D341Med (cell line): ENCODE measurements around the gene TMIGD1.

Source experiments
- DNase-seq: peaks from one replicate; pipeline ENCODE4 v3.0.0; 2012; ENCODE audit warnings: low spot score

The TMIGD1 gene

DNA sequence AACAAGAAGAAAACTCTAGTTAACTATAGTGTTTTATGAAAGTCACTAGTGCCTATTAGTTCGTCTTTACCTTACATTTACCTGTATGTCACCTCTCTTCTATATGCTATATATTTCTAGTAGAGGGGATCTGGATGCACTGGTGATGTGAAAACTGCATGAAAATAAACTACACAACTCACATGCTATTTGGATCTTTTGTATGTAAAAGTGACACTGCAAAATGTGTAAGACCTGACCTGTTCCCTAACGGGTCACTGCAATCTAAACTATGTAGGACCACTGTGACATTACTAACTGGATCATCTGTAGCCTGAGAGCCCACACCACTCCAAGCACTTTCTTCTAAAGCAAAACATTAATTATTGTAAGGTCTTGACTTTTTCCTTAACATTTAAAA, 43.8 kb downstream of the TMIGD1 start:
- DNase-seq: no peak

DNA sequence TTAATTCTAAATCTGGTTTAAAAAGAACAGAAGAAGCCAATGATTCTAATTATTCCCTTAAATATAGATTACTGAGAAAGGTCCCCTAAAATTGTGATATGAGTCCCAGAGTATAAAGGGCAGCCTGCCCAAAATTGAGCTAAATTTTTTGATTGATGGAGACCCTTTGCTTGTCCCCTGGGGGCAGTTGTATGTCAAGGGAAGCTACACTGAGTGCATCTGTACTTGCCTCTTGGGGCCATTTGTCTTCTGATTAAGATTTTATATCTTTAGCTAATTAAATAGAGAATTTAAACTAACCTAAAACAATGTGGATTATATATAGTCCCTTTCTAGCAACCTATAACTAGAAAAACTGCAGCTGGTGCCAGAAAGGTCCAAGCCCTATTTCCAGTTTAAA, 54.7 kb downstream of the TMIGD1 start:
- no peak for DNase-seq

DNA sequence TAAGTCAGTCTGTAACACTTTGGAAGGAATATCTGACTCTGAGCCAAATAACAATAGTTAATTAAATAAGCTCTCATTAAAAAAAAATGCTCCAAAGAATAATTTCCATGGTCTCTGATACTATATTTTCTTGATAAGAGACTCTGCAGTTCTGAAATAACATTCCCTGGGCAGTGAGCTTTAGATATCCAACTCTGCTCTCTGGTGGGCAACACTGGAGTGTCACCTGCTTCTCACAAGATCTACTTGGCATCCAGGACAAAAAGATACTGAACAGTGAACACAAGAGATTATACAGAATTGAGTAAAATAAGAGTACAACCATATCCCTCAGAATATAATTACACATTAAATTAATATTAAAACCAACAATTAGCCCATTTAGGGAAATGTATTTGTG, 55.8 kb downstream of the TMIGD1 start:
- DNase-seq: peak; percentile 65

DNA sequence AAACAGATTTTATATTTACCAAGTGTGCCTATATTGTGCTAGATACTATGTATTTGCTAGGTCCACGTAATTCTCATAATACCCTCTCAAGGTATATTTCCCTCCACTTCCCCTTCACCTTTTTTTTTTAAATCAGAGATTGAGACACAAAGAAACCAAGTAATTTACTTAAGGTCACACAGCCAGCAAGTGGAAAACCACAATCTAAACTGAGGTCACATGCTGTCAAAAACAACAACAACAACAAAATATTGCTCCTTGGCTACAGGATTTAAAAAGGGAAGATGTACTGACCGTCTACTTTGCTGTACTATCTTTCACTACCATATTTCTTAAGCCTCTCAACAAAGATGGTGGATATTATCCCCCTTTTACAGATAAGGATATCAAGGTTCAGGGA, 57.9 kb downstream of the TMIGD1 start:
- DNase-seq: no peak

DNA sequence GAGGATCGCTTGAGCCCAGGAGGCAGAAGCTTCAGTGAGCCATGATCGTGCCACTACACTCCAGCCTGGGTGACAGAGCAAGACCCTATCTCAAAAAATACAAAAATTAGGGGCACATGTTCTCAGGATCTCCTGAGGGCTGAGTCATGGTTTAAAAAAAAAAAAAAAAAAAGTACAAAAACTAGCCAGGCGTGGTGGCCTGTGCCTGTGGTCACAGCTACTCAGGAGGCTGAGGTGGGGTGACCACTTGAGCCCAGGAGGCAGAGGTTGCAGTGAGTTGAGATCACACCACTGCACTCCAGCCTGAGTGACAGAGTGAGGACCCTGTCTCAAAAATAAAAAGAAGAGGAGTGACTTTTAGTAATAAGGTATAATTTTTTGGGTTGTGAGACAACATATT, 59.0 kb downstream of the TMIGD1 start:
- no peak for DNase-seq

DNA sequence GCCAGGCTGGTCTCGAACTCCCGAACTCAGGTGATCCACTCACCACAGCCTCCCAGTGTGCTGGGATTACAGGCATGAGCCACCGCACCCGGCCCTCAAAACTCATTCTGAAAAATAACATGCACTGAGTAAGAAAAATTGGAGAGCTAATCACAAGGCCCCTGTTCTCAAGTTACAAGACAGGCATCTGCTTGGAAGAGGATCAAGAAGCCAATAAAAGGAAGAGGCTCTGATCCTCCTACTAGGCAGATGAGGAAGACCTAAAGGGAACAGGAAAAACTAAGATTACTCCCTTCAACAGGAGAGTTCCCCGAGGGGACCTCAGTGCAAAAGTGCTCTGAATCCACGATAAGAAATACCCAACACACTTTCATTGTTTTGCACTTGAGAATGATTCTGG, 60.5 kb downstream of the TMIGD1 start:
- DNase-seq: no peak

DNA sequence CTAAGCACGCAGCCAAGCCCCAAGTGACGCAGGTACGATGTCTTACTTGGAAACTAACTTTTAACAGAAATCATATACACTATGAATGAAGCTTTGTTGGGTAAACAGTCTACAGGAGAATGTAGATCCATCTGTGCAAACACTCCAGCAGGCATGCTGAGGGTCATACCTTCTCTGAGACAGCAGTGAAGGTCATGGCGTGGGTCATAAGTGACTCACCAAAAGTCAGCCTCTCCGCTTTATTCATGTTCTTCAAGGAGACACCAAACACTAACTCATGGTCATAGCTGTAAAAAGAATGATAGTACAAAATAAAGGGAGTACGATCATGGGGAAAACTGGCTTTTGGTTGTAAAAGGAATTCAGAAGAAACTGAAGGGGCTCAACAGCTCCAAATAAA, 62.8 kb downstream of the TMIGD1 start:
- DNase-seq: no peak

DNA sequence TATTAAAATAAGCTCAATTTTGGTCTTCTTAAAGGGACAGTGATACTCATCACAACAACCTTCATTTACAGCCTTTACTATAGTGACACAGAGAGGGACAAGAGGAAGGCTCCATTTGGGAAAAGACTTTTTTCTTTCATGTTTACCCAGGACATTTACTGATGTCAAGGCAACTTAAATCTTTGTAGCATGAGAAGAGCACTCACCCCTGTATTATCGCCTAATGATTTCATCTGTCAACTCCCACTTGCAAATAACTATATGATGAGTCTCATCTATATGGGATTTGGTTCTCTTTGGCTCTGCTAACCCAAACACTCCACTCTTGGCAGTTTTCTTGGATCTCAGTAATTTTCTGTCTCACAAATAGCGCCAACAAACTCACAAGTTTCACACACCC, 66.2 kb downstream of the TMIGD1 start:
- no peak for DNase-seq
